ENCODE data around the gene HIPK1.

Gene HIPK1

DNA sequence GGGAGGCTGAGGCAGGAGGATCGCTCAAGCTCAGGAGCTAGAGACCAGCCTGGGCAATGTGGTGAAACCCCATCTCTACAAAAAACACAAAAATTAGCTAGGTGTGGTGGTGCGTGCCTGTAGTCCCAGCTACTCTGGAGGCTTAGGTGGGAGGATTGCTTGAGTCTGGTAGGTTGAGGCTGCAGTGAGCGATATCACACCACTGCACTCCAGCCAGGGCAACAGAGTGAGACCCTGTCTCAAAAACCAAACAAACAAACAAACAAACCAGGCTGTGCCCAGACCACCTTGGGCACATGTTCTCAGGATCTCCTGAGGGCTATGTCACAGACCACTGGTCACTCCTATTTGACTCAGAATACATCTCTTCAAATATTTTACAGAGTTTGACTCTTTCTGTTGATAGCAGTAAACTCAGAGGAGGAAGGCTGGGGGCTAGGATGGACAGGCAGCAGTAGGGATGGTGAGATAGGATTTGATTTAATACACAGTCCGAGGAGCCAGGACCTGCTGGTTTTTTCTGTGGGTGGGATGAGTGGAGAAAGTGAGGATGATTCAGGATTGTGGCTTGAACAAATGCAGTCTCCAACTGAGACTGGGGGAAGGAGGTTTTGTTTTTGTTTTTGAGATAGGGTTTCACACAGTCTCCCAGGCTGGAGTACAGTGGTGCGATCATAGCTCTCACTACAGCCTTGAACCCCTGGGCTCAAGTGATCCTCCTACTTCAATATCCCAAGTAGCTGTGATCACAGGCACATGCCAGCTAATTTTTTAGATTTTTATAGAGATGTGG lies 96.7 kb downstream of the HIPK1 start:
- DNase-seq (ENCODE audit: low spot score) = no peak
- in situ Hi-C loops (cut with MboI; ENCODE audit: low sequenced_read_pairs, unreplicated experiment) = no loop called here
- TF ChIP-seq, protein P1, sequence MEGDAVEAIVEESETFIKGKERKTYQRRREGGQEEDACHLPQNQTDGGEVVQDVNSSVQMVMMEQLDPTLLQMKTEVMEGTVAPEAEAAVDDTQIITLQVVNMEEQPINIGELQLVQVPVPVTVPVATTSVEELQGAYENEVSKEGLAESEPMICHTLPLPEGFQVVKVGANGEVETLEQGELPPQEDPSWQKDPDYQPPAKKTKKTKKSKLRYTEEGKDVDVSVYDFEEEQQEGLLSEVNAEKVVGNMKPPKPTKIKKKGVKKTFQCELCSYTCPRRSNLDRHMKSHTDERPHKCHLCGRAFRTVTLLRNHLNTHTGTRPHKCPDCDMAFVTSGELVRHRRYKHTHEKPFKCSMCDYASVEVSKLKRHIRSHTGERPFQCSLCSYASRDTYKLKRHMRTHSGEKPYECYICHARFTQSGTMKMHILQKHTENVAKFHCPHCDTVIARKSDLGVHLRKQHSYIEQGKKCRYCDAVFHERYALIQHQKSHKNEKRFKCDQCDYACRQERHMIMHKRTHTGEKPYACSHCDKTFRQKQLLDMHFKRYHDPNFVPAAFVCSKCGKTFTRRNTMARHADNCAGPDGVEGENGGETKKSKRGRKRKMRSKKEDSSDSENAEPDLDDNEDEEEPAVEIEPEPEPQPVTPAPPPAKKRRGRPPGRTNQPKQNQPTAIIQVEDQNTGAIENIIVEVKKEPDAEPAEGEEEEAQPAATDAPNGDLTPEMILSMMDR (IDR thresholded peaks at IDR 0.05; ENCODE audit: borderline replicate concordance, control extremely low read depth, extremely low read depth, insufficient read depth, missing control alignments) = no peak

DNA sequence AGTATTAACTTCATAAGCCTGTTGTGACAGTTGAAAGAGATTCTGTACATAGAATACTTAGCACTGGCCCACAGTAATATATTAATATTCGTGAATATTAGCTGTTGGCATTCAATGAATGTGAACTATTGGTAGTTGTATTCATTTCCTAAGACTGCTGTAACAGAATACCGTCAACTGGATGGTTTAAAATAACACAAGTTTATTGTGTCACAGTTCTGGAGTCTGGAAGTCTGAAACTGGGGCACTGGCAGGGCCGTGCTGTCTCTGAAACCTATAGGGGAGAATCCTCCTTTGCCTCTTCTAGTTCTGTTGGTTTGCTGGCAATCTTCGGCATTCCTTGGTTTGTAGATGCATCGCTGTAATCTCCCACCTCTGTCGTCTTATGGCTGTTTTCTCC lies 97.7 kb downstream of the HIPK1 start:
- no peak for DNase-seq (ENCODE audit: low spot score)
- TF ChIP-seq, protein P1 (IDR thresholded peaks at IDR 0.05; ENCODE audit: borderline replicate concordance, control extremely low read depth, extremely low read depth, insufficient read depth, missing control alignments) = no peak
- in situ Hi-C loops (cut with MboI; ENCODE audit: low sequenced_read_pairs, unreplicated experiment) = no loop called here

Measured in GM13976 (cell line).